IMR-90 (cell line): ENCODE data around the gene SEC23A. TPM values are rescaled to one million over a fixed set of nuclear protein-coding genes. Genes with fewer than 3 reads are reported as not detected.

Experiments used
- ELK1 ChIP-seq: fragments of 150-350 bp; IDR thresholded peaks from 2 replicates; pipeline ENCODE4 v1.6.1; 2016; ENCODE audit warnings: low read depth, mild to moderate bottlenecking, low read length, moderate library complexity, borderline replicate concordance
- polyA plus RNA-seq, 3 experiments: library from polyadenylated mRNA; depleted of rRNA; stranded (reverse); fragments of >200 nt; gene quantifications; 2 replicates each; pipeline ENCODE4 v1.2.3, GENCODE V29; 2012; ENCODE audit warnings: low replicate concordance in 1 of 3
- total RNA-seq: library from RNA; depleted of rRNA; stranded (reverse); fragments of >200 nt; gene quantifications from 2 replicates; pipeline ENCODE4 v1.2.3, GENCODE V29; 2012

SEC23A gene
- total and polyA plus RNA-seq, 2 of the 4 experiments (the other 2 are of a cell fraction), result 141 to 609 TPM

- no peak for TF ChIP-seq ELK1
Observed at GRCh38 chr14:39122330-39123138, 19.5 kb upstream of the SEC23A start (continued).
